ENCODE measurements around the gene DDX41. TPM values are rescaled to one million over a fixed set of nuclear protein-coding genes. Genes with fewer than 3 reads are reported as not detected.

The DDX41 gene
- total and polyA plus RNA-seq, 11 donors = 24.4 to 65.4 (median 37.7) TPM

DNA sequence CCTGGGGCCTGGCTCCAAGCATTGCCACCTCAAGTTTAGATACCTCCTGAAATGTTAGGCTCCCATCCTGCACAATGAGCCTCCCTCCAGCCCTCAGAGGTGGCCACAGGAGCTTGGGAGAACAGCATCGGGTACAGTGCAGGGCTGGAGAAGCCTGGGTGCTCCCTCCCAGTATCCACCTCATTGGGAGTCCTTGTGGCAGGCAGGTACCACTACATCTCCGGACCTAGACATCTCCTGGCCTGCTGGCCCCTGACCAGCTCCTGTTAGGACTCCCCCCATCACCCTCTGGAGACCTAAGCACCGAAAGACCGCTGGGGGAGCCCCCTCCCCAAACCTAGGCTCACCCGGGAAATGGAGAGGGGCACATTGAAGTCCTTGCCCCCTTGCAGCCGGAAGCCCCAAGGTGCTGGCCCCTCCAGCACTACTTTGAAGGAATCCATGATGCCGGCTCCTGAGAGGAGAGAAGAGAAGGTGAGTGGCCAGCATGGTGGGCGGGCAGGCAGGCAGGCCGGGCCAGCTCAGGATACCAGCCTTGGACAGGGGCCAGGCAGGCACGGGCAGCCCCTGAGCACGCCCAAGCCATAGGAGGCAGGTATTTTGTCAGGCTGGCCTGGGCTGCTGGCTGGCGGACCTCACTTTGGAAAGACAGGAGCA is 20.6 kb downstream of the DDX41 start:
- ATAC-seq = no peak
- Histone ChIP-seq H3K4me1 (peaks cover 8 to 73% (median 59%) of the 10 kb centered on the region in 12 donors), H3K4me3 (peak overlapping the region; percentile 68 to 96 (median 78)), H3K9me3 (no peaks in the 10 kb centered on the region), H3K27ac (peak overlapping the region; percentile 73 to 98 (median 95)), H3K27me3 (no peaks in the 10 kb centered on the region), H3K36me3 (peaks cover 0 to 35% (median 19%) of the 10 kb centered on the region in 9 donors)
- WGBS, 4 donors = 23 to 26% (median 26%) methylated on average over 5 to 12 of the region's 12 CpGs
- peak in 1 of 5 donors; percentile 65 for DNase-seq
- TF ChIP-seq POLR2A (IDR thresholded peaks at IDR 0.05) = no peak
- TF ChIP-seq, protein P1, sequence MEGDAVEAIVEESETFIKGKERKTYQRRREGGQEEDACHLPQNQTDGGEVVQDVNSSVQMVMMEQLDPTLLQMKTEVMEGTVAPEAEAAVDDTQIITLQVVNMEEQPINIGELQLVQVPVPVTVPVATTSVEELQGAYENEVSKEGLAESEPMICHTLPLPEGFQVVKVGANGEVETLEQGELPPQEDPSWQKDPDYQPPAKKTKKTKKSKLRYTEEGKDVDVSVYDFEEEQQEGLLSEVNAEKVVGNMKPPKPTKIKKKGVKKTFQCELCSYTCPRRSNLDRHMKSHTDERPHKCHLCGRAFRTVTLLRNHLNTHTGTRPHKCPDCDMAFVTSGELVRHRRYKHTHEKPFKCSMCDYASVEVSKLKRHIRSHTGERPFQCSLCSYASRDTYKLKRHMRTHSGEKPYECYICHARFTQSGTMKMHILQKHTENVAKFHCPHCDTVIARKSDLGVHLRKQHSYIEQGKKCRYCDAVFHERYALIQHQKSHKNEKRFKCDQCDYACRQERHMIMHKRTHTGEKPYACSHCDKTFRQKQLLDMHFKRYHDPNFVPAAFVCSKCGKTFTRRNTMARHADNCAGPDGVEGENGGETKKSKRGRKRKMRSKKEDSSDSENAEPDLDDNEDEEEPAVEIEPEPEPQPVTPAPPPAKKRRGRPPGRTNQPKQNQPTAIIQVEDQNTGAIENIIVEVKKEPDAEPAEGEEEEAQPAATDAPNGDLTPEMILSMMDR (IDR thresholded peaks at IDR 0.05) = peak in 3 of 12 donors; percentile 11 to 29 (median 11)
- intact Hi-C loops (cut with DNase I) = loop anchor here in 6 of 10 donors (2.0 to 5.0 kb wide), 5 partner anchors 17 to 104 kb away; no protein-coding TSS in a partner anchor

DNA sequence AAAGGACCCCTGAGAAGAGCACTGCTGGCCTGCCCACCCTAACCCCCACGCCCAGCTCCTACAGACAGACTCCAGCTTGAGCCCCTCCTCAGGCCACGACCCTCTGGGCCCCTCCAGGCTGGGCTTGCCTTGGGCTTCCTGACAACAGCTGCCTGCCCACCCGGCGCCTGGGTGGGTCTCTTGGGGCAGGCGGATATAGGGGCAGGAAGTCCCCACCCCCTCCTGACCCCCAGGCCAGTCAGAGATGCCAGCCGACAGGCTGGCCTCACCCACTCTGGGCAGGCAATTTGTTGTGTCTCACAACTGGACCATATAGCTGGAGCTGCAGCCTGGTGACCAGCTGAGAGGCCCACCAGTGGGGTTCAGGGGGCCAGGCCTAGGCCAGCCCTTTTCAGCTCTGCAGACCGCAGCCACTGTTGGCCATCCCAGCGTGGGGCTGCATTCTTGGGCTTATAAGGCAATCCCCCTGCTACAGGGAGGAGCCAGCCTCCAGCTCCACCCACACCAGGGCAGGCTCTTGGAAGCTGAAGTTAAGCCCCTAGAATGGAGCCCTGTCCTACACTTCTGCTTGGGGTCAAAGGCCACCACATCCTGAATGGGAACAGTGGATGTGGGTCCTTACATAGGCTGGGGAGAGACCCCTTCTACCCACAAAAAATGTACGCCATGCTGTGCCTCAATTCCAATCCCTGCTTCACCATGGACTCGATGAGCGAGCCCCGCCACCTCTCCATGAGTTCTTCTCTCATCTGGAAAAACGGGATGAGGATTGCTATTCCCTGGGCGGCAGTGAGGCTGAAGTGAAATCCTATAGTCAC is 21.3 kb downstream of the DDX41 start:
- H3K27ac ChIP-seq = peak overlapping the region in 11 of 12 donors; percentile 87 to 98 (median 95)
- DNase-seq = peak; percentile 72 to 84 (median 78)
- H3K36me3 ChIP-seq = peaks cover 0 to 41% (median 26%) of the 10 kb centered on the region in 9 donors
- peaks cover 8 to 66% (median 53%) of the 10 kb centered on the region in 12 donors for H3K4me1 ChIP-seq
- intact Hi-C loops (cut with DNase I) = loop anchor here in 6 of 10 donors (2.0 to 5.0 kb wide), 5 partner anchors 17 to 103 kb away; no protein-coding TSS in a partner anchor
- peak overlapping the region in 10 of 12 donors; percentile 72 to 96 (median 78) for H3K4me3 ChIP-seq
- H3K27me3 ChIP-seq = no peaks in the 10 kb centered on the region
- peak in 1 of 2 donors; percentile 15 for TF ChIP-seq POLR2A (IDR thresholded peaks at IDR 0.05)
- TF ChIP-seq, protein P1 (IDR thresholded peaks at IDR 0.05) = no peak
- peak; percentile 4 to 36 (median 14) for ATAC-seq
- no peaks in the 10 kb centered on the region for H3K9me3 ChIP-seq
- 58 to 73% (median 59%) methylated on average over 7 to 14 of the region's 14 CpGs for WGBS, 4 donors

DNA sequence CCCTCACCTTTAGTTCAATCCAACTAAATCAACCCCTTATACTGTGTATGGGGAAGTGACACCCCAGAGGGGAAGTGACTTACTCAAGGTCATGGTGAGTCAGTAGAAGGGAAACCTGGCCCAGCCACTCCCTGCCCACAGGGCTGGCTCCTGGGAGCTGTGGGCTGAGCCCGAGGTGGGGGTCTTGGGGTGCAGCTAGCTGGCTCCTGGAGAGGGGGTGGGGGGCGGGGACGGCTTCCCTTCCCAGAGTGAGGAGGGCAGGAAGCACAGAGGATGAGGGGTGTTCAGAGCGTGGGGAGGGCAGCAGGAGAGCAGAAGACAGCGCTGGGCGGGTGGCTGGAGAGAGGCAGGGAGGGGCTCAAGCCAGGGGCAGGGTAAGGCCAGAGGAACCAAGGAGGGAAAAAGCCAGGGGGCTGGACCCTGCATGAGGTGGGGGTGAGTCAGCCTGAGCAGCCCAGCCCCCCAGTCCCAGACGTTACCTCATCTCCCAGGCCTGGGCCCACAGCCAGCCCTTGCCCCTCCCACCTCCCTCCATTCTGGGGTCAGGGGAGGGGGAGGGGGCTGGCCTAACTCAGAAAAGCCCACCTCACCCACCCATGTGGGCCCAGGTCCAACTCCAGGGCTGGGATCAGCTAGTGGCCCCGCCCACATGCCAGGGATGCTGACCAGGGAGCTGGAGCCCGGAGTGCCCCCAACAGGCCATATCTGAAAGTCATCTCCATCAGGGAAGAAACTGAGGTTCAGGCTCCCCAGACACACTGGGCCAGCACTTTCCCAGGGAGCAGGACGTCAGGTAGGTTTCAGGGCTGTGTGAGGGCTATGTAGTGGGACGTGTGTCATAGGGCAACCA is 22.2 kb downstream of the DDX41 start:
- Histone ChIP-seq H3K9me3 (no peaks in the 10 kb centered on the region), H3K27me3 (no peaks in the 10 kb centered on the region), H3K4me3 (peak overlapping the region in 9 of 12 donors; percentile 31 to 96 (median 78)), H3K27ac (peak overlapping the region in 11 of 12 donors; percentile 21 to 98 (median 95)), H3K4me1 (peaks cover 8 to 62% (median 52%) of the 10 kb centered on the region in 12 donors), H3K36me3 (peaks cover 0 to 49% (median 34%) of the 10 kb centered on the region in 9 donors)
- no peak for TF ChIP-seq POLR2A (IDR thresholded peaks at IDR 0.05)
- TF ChIP-seq, protein P1 (IDR thresholded peaks at IDR 0.05) = peak in 7 of 12 donors; percentile 12 to 40 (median 21)
- ATAC-seq = peak in 3 of 4 donors; percentile 18 to 44 (median 31)
- 54 to 62% (median 58%) methylated on average over 8 to 11 of the region's 11 CpGs for WGBS, 4 donors
- intact Hi-C loops (cut with DNase I) = loop anchor here in 3 of 10 donors (5.0 kb wide), 2 partner anchors 37 to 102 kb away; no protein-coding TSS in a partner anchor
- DNase-seq = peak; percentile 71 to 87 (median 83)

All from heart left ventricle (tissue), 16 donors.